Measurements from ENCODE around the gene SF3B1. TPM values are rescaled to one million over a fixed set of nuclear protein-coding genes. Genes with fewer than 3 reads are reported as not detected.
A peak's percentile ranks its signal among the peaks of the same experiment; 100 is the strongest.
"Not testable (repeated sequence)": the region's sequence is repeated elsewhere in the genome, so short reads cannot be mapped to it uniquely, and the experiment has no call there.

Gene SF3B1
- total RNA-seq, 2 donors from 2014 or later, result 259 to 506 TPM

GRCh38 chr2:197388866-197389587 is 45.8 kb downstream of the SF3B1 start:
- Histone ChIP-seq H3K36me3 (peaks cover 17% of the 10 kb centered on the region), H3K27me3 (replicated peaks; ENCODE audit: insufficient read depth) (no peaks in the 10 kb centered on the region), H3K9me3 (no peaks in the 10 kb centered on the region), H3K4me3 (no peak overlapping the region), H3K4me1 (ENCODE audit: control insufficient read depth in 1 of 2, low read depth in 2 of 2) (no peaks in the 10 kb centered on the region), H3K27ac (no peak overlapping the region)
- ATAC-seq (ENCODE audit: insufficient number of reproducible peaks, low FRiP score, low read depth) (no peak), DNase-seq (ENCODE audit: low spot score) (no peak)
- TF ChIP-seq CTCF (IDR thresholded peaks at IDR 0.05), result no peak

DNA sequence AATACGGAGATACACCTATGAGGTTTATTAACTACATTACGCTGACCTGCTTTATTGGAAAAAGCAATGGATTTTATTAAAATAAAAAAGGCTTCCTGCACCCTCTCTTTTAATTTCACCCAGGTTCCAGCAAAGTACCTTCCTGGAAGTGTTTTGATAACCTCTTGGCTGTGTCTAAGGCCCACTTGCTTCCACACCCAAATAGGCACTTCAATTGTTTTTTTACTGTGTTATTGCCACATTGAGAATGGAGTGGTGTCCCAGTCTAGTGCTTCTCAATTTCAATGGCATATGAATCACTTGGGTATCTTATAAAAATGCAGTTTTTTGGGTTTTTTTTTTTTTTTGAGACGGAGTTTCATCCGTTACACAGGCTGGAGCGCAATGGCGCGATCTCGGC is 47.6 kb downstream of the SF3B1 start:
- Histone ChIP-seq H3K36me3 (peaks cover 9% of the 10 kb centered on the region), H3K27ac (no peak overlapping the region), H3K4me1 (ENCODE audit: control insufficient read depth in 1 of 2, low read depth in 2 of 2) (no peaks in the 10 kb centered on the region), H3K27me3 (replicated peaks; ENCODE audit: insufficient read depth) (no peaks in the 10 kb centered on the region), H3K9me3 (no peaks in the 10 kb centered on the region), H3K4me3 (no peak overlapping the region)
- DNase-seq (ENCODE audit: low spot score) (no peak), ATAC-seq (ENCODE audit: insufficient number of reproducible peaks, low FRiP score, low read depth) (no peak)
- TF ChIP-seq CTCF (IDR thresholded peaks at IDR 0.05), result no peak

DNA sequence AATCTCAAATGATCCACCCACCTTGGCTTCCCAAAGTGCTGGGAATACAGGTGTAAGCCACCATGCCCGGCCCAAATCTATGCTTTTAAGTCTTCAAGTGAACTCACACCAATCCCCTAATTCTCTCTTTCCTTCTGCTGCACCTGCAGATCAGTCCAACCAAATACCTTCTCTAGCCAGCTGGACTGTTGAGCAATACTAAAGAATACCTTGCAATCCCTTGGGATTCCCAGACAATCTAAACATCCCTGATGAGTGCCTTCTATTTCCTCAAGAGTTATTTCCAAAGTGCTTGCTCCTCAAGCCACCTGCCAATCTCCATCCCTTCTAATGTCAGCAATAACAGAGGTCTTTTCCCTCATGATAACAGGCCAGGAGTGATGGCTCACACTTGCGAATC is 48.6 kb downstream of the SF3B1 start:
- no peak for ATAC-seq (ENCODE audit: insufficient number of reproducible peaks, low FRiP score, low read depth)
- no peak overlapping the region for H3K4me3 ChIP-seq
- no peaks in the 10 kb centered on the region for H3K9me3 ChIP-seq
- H3K36me3 ChIP-seq, result peaks cover 6% of the 10 kb centered on the region
- H3K4me1 ChIP-seq (ENCODE audit: control insufficient read depth in 1 of 2, low read depth in 2 of 2), result no peaks in the 10 kb centered on the region
- no peak for TF ChIP-seq CTCF (IDR thresholded peaks at IDR 0.05)
- H3K27ac ChIP-seq, result no peak overlapping the region
- H3K27me3 ChIP-seq (replicated peaks; ENCODE audit: insufficient read depth), result no peaks in the 10 kb centered on the region
- DNase-seq (ENCODE audit: low spot score), result no peak

DNA sequence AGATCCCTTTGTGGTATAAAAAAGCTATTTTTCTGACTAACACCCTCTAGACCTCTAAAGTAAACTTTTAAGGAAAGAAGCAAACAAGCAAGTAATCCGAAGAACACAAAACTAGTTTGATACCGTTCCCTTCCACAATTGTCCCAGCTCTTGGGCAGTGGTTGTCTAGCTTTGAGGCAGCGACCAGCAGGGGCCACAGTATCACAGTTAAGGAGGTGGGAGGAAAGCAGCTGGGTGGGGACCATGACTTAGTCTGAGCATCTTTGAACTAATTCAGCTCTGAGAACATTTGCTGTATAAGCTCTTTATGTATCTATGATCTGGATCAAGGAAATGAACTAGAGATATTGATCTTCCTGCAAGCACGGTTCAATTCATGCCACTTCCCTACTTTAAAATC is 51.0 kb downstream of the SF3B1 start:
- no peak for ATAC-seq (ENCODE audit: insufficient number of reproducible peaks, low FRiP score, low read depth)
- no peak for TF ChIP-seq CTCF (IDR thresholded peaks at IDR 0.05)
- Histone ChIP-seq H3K27ac (no peak overlapping the region), H3K36me3 (no peaks in the 10 kb centered on the region), H3K27me3 (replicated peaks; ENCODE audit: insufficient read depth) (no peaks in the 10 kb centered on the region), H3K4me3 (no peak overlapping the region), H3K4me1 (ENCODE audit: control insufficient read depth in 1 of 2, low read depth in 2 of 2) (peaks cover 5 to 13% of the 10 kb centered on the region in 2 donors), H3K9me3 (no peaks in the 10 kb centered on the region)
- no peak for DNase-seq (ENCODE audit: low spot score)

GRCh38 chr2:197381641-197382040 is 53.2 kb downstream of the SF3B1 start:
- no peaks in the 10 kb centered on the region for H3K9me3 ChIP-seq
- no peak for TF ChIP-seq CTCF (IDR thresholded peaks at IDR 0.05)
- H3K4me1 ChIP-seq (ENCODE audit: control insufficient read depth in 1 of 2, low read depth in 2 of 2), result peaks cover 5 to 21% of the 10 kb centered on the region in 2 donors
- no peak overlapping the region for H3K4me3 ChIP-seq
- no peak for DNase-seq (ENCODE audit: low spot score)
- ATAC-seq (ENCODE audit: insufficient number of reproducible peaks, low FRiP score, low read depth), result no peak
- H3K27me3 ChIP-seq (replicated peaks; ENCODE audit: insufficient read depth), result no peaks in the 10 kb centered on the region
- H3K27ac ChIP-seq, result no peak overlapping the region
- no peaks in the 10 kb centered on the region for H3K36me3 ChIP-seq

- Histone ChIP-seq H3K4me1 (ENCODE audit: control insufficient read depth in 1 of 2, low read depth in 2 of 2) (peaks cover 5 to 21% of the 10 kb centered on the region in 2 donors), H3K4me3 (peak overlapping the region; percentile 62), H3K27ac (peak overlapping the region; percentile 37 to 54)
- not testable (repeated sequence) for ATAC-seq (ENCODE audit: insufficient number of reproducible peaks, low FRiP score, low read depth); H3K27me3 ChIP-seq (replicated peaks; ENCODE audit: insufficient read depth); H3K9me3 ChIP-seq; H3K36me3 ChIP-seq; DNase-seq (ENCODE audit: low spot score)
Observed at GRCh38 chr2:197379918-197380309, 54.9 kb downstream of the SF3B1 start.

Measured in thoracic aorta (tissue), 2 donors.